SK-N-SH treated with all-trans-retinoic acid at 6 μM for 48 hours (cell line): ENCODE measurements around the gene UPK3A.

Experiments used
- ATAC-seq: fragments of 200-7000 bp; cut with Tn5 transposase; 3 replicates; pipeline ENCODE4 v1.9.1; 2020; ENCODE audit warnings: mild to moderate bottlenecking, moderate library complexity
- ARNTL ChIP-seq: fragments of 450-650 bp; formaldehyde crosslinking; IDR thresholded peaks from 2 replicates; pipeline ENCODE4 v1.5.0; 2020; ENCODE audit warnings: low read depth, mild to moderate bottlenecking, moderate library complexity, borderline replicate concordance
- BACH2 ChIP-seq: fragments of 250-450 bp; sonication (Bioruptor Pico); IDR thresholded peaks from 2 replicates; pipeline ENCODE4 v1.9.0; 2021; ENCODE audit warnings: mild to moderate bottlenecking, borderline replicate concordance
- CREB5 ChIP-seq: fragments of 250-450 bp; sonication (Bioruptor Pico); IDR thresholded peaks from 2 replicates; pipeline ENCODE4 v1.5.1; 2020; ENCODE audit warnings: low read depth, mild to moderate bottlenecking, moderate library complexity
- CSDC2 ChIP-seq: fragments of 250-450 bp; sonication (Bioruptor Pico); IDR thresholded peaks from 2 replicates; pipeline ENCODE4 v1.5.0; 2020; ENCODE audit warnings: mild to moderate bottlenecking, moderate library complexity
- CSRNP3 ChIP-seq: fragments of 250-450 bp; sonication (Bioruptor Pico); IDR thresholded peaks from 2 replicates; pipeline ENCODE4 v1.5.1; 2021; ENCODE audit warnings: mild to moderate bottlenecking, moderate library complexity
- ESRRG ChIP-seq: fragments of 250-450 bp; sonication (Bioruptor Pico); IDR thresholded peaks from 2 replicates; pipeline ENCODE4 v1.6.1; 2021; ENCODE audit warnings: mild to moderate bottlenecking
- GLIS3 ChIP-seq: fragments of 250-450 bp; sonication (Bioruptor Pico); IDR thresholded peaks from 2 replicates; pipeline ENCODE4 v1.5.0; 2020; ENCODE audit warnings: mild to moderate bottlenecking, moderate library complexity
- ISL1 ChIP-seq: fragments of 250-450 bp; sonication (Bioruptor Pico); IDR thresholded peaks from 2 replicates; pipeline ENCODE4 v2.1.2; 2022; ENCODE audit warnings: mild to moderate bottlenecking, moderate library complexity
- OSR1 ChIP-seq: fragments of 250-450 bp; sonication (Bioruptor Pico); IDR thresholded peaks from 2 replicates; pipeline ENCODE4 v1.8.0; 2022; ENCODE audit warnings: moderate library complexity, mild to moderate bottlenecking, inconsistent platforms
- PATZ1 ChIP-seq: fragments of 250-450 bp; sonication (Bioruptor Pico); IDR thresholded peaks from 2 replicates; pipeline ENCODE4 v1.8.0; 2020; ENCODE audit warnings: mild to moderate bottlenecking, moderate library complexity, borderline replicate concordance
- POU6F1 ChIP-seq: fragments of 250-450 bp; sonication (Bioruptor Pico); IDR thresholded peaks from 2 replicates; pipeline ENCODE4 v1.8.0; 2021; ENCODE audit warnings: low read depth, mild to moderate bottlenecking, moderate library complexity, borderline replicate concordance
- PPARA ChIP-seq: fragments of 250-450 bp; sonication (Bioruptor Pico); IDR thresholded peaks from 2 replicates; pipeline ENCODE4 v1.5.0; 2020; ENCODE audit warnings: mild to moderate bottlenecking, borderline replicate concordance
- RARB ChIP-seq: fragments of 250-450 bp; sonication (Bioruptor Pico); IDR thresholded peaks from 2 replicates; pipeline ENCODE4 v1.8.0; 2021; ENCODE audit warnings: mild to moderate bottlenecking, moderate library complexity
- SNAI2 ChIP-seq: fragments of 250-450 bp; sonication (Bioruptor Pico); IDR thresholded peaks from 2 replicates; pipeline ENCODE4 v1.5.0; 2020; ENCODE audit warnings: mild to moderate bottlenecking, moderate library complexity
- TCF4 ChIP-seq: fragments of 250-450 bp; sonication (Bioruptor Pico); IDR thresholded peaks from 2 replicates; pipeline ENCODE4 v1.8.0; 2021; ENCODE audit warnings: mild to moderate bottlenecking, moderate library complexity, borderline replicate concordance
- TOX ChIP-seq: fragments of 250-450 bp; sonication (Bioruptor Pico); IDR thresholded peaks from 2 replicates; pipeline ENCODE4 v1.8.0; 2021; ENCODE audit warnings: mild to moderate bottlenecking, moderate library complexity, borderline replicate concordance
- TSHZ2 ChIP-seq: fragments of 250-450 bp; sonication (Bioruptor Pico); IDR thresholded peaks from 2 replicates; pipeline ENCODE4 v1.5.0; 2020; ENCODE audit warnings: mild to moderate bottlenecking, moderate library complexity
- ZC3H10 ChIP-seq: fragments of 250-450 bp; sonication (Bioruptor Pico); IDR thresholded peaks from 2 replicates; pipeline ENCODE4 v1.5.1; 2021; ENCODE audit warnings: mild to moderate bottlenecking, moderate library complexity
- ZFP3 ChIP-seq: fragments of 250-450 bp; sonication (Bioruptor Pico); IDR thresholded peaks from 2 replicates; pipeline ENCODE4 v1.5.0; 2020; ENCODE audit warnings: mild to moderate bottlenecking, moderate library complexity
- ZNF565 ChIP-seq: fragments of 450-650 bp; formaldehyde crosslinking; conservative IDR thresholded peaks from 2 replicates; pipeline ENCODE4 v1.5.0; 2020; ENCODE audit warnings: low read depth, mild to moderate bottlenecking, moderate library complexity
- ZNF70 ChIP-seq: fragments of 450-650 bp; formaldehyde crosslinking; IDR thresholded peaks from 2 replicates; pipeline ENCODE4 v1.5.0; 2020; ENCODE audit warnings: mild to moderate bottlenecking, moderate library complexity
- ZNF8 ChIP-seq: fragments of 450-650 bp; formaldehyde crosslinking; IDR thresholded peaks from 2 replicates; pipeline ENCODE4 v1.5.0; 2020; ENCODE audit warnings: mild to moderate bottlenecking, moderate library complexity

Gene UPK3A

GRCh38 chr22:45298934-45299505 lies 14.3 kb downstream of the UPK3A start:
- no peak for TF ChIP-seq CSRNP3
- no peak for TF ChIP-seq ZNF565 (CRISPR knock-in tag)
- TF ChIP-seq RARB (CRISPR knock-in tag): no peak
- no peak for TF ChIP-seq POU6F1 (CRISPR knock-in tag)
- TF ChIP-seq OSR1: no peak
- no peak for TF ChIP-seq CSDC2 (CRISPR knock-in tag)
- no peak for TF ChIP-seq ARNTL (CRISPR knock-in tag)
- TF ChIP-seq ISL1 (CRISPR knock-in tag): no peak
- no peak for TF ChIP-seq CREB5 (CRISPR knock-in tag)
- TF ChIP-seq ZNF70: no peak
- TF ChIP-seq ZNF8 (CRISPR knock-in tag): no peak
- TF ChIP-seq TSHZ2 (CRISPR knock-in tag): no peak
- no peak for TF ChIP-seq SNAI2

GRCh38 chr22:45302751-45303150 lies 18.0 kb downstream of the UPK3A start:
- TF ChIP-seq PPARA (CRISPR knock-in tag) (no peak), ZFP3 (CRISPR knock-in tag) (no peak), RARB (CRISPR knock-in tag) (no peak), ZNF8 (CRISPR knock-in tag) (no peak), ESRRG (CRISPR knock-in tag) (no peak), ARNTL (CRISPR knock-in tag) (no peak), ZC3H10 (CRISPR knock-in tag) (no peak), PATZ1 (CRISPR knock-in tag) (no peak), CSDC2 (CRISPR knock-in tag) (no peak), TOX (no peak), CSRNP3 (no peak), TSHZ2 (CRISPR knock-in tag) (no peak), OSR1 (no peak), ZNF565 (CRISPR knock-in tag) (no peak), POU6F1 (CRISPR knock-in tag) (no peak), GLIS3 (CRISPR knock-in tag) (no peak), TCF4 (CRISPR knock-in tag) (no peak), SNAI2 (no peak), BACH2 (no peak), ISL1 (CRISPR knock-in tag) (no peak)
- ATAC-seq: no peak

More at GRCh38 chr22:45298934-45299505, 14.3 kb downstream of the UPK3A start:
- no peak for ATAC-seq
